ENCODE measurements around the gene ATP13A1.
"Not testable (repeated sequence)": the region's sequence is repeated elsewhere in the genome, so short reads cannot be mapped to it uniquely, and the experiment has no call there.

Gene ATP13A1

DNA sequence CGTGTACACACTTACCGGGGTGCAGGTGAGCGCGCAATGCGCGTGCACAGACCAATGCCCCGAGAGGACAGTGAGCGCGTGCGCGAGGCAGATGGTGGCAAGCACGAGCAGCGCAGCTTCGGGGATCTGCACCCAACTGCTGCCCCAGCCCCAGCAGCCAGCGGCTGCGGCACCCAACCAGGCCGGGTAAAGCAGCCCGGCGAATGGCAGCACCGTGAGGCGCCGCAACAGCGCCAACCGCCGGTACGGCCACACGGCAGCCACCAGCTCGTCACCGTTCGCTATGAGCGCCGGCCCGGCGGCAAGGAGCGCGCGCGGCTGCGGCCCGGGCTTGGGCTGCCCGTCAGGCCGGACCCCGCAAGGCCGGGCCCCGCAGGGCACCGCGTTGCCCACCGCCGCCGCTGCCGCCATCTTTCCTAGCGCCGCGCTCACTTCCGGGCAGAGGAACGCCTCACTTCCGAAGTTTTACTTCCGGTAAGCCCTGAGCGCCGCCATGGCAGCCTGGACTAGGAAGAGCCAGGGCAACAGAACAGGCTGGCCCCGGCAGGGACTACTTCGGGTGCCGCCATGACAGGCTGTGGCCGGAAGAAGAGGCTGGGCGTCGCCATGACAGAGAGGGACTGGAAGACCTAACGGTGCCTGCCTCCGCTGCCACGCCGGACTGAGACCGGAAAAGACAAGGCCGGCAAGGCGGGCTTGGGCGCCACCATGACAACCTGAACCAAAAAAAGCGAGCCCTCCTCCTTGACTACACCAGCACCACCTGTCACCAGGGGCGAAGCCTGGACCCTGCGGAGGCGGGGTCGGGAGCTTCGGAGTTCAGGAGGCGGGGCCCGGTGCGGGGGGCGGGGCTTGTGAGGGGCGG is at the start of gene ATP13A1:
ATP13A1 (minus strand) TSS at position 421 of the 865 bp plus-strand sequence; CDS start at position 411, 10 bp downstream.
- DNase-seq: peak; percentile 94 to 97

DNA sequence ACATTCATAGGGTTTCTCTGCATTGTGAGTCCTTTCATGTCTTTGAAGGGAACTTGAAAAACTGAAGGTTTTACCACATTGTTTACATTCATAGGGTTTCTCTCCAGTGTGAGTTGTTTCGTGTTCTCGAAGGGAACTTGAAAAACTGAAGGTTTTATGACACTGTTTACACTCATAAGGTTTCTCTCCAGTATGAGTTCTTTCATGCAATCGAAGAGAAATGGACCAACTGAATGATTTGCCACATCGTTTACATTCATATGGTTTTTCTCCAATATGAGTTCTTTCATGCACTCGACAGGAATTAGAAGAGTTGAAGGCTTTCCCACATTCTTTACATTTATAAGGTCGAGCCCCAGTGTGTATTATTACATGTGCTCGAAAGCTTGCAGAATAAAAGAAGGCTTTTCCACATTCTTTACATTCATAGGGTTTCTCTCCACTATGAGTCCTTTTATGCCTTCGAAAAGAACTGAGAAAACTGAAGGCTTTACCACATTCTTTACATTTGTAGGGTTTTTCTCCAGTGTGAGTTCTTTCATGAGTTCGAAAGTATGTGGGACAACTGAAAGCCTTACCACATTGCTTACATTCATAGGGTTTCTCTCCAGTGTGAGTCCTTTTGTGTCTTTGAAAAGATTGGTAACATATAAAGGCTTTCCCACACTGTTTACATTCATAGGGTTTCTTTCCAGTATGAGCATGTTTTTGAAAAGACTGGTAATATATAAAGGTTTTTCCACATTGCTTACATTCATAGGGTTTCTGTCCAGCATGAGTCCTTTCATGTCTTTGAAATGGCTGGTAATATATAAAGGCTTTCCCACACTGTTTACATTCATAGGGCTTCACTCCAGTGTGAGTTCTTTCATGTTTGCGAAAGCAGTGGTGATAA is 48.7 kb upstream of the ATP13A1 start:
- DNase-seq: no peak

DNA sequence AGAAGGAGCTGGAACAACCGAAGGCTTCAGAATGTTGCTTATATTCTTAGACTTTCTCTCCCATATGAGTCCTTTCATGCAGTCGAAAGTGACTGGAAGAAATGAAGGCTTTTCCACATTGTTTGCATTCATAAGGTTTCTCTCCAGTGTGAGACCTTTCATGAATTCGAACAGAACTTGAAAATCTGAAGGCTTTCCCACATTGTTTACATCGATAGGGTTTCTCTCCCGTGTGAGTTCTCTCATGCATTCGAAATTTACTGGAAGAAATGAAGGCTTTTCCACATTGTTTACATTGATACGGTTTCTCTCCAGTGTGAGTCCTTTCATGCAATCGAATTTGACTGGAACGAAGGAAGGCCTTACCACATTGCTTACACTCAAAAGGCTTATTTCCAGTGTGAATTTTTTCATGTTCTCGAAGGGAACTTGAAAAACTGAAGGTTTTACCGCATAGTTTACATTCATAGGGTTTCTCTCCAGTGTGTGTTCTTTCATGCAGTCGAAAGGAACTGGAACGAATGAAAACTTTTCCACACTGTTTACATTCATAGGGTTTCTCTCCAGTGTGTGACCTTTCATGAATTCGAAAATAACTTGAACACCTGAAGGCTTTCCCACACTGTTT is 47.9 kb upstream of the ATP13A1 start:
- DNase-seq: no peak

DNA sequence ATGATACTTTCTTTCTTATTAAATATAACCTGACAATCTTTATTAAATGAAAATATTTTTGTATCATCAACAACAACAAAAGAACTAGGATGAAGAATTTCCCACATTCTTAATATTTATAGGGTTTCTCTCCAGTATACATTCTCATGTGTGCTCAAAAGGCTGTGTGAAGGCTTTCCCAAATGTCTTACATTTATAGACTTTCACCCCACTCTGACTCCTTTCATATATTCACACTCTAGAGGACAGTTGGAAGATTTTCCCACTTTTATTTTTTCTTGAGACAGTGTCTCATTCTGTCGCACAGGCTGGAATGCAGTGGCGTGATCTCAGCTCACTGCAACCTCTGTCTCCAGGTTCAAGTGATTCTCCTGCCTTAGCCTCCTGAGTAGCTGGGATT is 47.0 kb upstream of the ATP13A1 start:
- DNase-seq: no peak

DNA sequence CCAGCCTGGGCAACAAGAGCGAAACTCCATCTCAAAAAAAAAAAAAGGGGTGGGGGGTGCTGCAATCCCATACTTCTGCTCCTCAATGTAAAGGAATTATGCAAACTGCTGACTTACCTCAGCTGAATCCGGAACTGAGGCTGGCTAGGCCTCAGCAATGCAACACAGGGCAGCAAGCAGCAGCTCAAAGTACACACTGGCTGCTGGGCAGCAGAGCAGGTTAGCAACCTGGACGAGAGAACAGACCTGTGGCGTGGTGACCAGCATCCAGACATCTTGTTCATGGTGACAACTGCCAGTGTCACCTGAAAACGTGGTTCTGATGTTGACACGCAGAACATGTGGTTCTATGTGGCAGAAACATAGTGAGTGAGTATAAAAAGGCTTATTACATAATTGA is 41.4 kb upstream of the ATP13A1 start:
- DNase-seq: no peak

DNA sequence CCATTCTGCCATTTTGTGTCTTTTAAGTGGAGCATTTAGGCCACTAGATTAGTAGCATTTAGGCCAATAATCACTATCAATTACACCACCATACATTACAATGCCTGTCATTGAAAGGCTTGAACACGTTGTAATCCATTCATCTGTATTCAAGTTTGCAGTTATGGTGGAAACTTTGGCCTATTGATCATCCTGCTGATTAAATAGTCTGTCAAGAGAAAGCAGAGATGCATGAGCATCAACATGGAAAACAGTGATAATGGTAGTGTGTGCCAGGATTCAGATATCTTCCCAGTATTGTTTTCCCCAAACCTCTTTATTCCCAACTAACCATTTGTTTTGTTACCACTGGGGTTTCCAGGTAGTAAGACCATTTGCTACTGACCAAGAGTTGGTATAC is 37.0 kb upstream of the ATP13A1 start:
- DNase-seq: not testable (repeated sequence)

DNA sequence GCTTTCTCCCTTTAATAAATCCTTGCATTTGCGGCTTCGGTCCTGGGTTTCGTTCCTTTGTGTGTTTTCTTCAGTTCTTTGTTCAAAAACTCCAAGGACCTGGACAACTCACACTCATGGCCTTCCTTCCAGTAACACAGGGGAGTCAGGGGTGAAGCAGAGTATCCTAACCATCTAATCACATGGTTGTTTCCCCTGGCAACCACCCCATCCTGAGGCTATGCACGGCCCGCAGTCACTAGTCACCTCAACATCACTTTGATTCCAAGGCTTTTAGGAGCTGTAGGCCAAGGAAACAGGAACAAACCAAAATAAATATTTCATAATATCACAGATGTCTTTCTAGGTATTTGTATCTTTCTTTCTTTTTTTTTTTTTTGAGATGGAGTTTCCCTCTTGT is 34.1 kb upstream of the ATP13A1 start:
- DNase-seq: no peak

DNA sequence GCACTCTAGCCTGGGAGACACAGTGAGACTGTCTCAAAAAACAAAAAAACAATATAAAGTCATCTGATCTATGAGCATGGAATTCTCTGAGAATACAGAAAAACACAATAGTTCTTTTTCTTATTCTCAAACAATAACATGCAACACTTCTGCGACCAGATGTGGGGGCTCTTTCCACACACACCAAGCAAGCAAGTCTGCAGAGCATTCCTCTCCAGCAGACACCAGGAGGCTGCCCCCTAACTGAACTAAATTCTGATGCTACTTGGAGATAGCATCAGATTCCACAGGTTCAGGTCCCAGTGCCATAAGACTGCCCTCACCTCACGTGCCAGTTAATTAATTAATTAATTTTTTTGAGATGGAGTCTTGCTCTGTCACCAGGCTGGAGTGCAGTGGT is 32.9 kb upstream of the ATP13A1 start:
- DNase-seq: no peak

DNA sequence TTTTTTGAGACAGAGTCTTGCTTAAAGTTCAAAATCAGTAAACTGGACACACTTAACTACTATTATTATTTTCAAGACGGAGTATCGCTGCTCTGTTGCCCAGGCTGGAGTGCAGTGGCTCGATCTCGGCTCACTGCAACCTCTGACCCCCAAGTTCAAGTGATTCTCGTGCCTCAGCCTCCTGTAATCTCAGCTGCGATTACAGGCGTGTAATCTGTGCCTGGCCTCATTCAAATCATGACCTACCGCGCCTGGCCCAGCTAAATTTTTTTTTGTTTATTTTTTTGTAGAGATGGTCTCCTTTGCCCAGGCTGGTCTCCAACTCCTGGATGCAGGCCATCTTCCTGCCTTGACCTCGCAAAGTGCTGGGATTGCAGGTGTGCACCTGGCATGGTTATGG is 28.2 kb upstream of the ATP13A1 start:
- no peak for DNase-seq

DNA sequence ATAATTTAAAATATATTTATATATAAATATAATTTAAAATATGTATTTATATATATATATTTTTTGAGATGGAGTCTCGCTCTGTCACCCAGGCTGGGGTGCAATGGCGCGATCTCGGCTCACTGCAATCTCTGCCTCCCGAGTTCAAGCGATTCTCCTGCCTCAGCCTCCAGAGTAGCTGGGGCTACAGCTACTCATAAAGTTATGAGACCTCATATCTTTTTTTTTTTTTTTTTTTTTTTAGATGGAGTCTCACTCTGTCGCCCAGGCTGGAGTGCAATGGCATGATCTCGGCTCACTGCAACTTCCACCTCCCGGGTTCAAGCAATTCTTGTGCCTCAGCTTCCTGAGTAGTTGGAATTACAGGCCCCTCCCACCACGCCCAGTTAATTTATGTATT is 25.5 kb upstream of the ATP13A1 start:
- DNase-seq: not testable (repeated sequence)

DNA sequence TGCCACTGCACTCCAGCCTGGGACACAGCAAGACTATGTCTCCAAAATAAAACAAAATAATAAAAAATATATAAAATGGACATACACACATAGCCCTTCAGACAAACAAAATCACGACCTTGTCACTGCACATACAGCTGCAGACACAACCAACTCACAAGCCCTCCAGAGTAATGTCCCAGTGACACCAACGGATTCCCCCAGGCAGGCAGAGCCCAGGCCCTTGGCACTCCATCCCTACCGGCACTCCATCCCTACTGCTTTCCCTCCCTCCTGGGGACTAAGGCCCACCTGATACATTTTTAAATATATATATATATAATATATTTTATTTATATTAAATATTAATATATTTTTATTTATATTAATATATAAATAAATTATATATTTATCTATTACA is 23.6 kb upstream of the ATP13A1 start:
- no peak for DNase-seq

DNA sequence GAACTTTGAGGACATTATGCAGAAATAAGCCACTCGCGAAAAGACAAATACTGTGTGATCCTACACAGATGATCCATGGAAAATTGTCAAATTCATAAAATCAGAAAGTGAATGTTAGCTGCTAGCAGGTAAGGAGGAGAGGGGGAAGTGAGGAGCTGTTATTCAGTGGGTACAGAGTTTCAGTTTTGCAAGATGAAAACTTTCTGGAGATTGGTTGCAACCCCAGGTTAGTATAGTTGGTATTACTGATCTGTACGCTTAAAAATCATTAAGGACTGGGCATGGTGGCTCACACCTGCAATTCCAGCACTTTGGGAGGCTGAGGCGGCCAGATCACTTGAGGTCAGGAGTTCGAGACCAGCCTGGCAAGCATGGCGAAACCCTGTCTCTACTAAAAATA is 23.1 kb upstream of the ATP13A1 start:
- no peak for DNase-seq

DNA sequence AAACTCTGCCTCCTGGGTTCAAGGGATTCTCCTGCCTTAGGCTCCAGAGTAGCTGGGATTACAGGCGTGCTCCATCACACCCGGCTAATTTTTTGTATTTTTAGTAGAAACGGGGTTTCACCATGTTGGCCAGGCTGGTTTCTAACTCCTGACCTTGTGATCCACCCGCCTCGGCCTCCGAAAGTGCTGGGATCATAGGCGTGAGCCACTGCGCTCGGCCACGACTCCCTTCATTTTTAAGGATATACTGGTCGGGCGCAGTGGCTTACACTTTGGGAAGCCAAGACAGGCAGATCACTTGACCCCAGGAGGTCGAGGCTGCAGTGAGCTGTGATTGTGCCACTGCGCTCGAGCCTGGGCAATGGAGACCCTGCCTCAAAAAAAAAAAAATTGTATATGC is 22.6 kb upstream of the ATP13A1 start:
- DNase-seq: not testable (repeated sequence)

DNA sequence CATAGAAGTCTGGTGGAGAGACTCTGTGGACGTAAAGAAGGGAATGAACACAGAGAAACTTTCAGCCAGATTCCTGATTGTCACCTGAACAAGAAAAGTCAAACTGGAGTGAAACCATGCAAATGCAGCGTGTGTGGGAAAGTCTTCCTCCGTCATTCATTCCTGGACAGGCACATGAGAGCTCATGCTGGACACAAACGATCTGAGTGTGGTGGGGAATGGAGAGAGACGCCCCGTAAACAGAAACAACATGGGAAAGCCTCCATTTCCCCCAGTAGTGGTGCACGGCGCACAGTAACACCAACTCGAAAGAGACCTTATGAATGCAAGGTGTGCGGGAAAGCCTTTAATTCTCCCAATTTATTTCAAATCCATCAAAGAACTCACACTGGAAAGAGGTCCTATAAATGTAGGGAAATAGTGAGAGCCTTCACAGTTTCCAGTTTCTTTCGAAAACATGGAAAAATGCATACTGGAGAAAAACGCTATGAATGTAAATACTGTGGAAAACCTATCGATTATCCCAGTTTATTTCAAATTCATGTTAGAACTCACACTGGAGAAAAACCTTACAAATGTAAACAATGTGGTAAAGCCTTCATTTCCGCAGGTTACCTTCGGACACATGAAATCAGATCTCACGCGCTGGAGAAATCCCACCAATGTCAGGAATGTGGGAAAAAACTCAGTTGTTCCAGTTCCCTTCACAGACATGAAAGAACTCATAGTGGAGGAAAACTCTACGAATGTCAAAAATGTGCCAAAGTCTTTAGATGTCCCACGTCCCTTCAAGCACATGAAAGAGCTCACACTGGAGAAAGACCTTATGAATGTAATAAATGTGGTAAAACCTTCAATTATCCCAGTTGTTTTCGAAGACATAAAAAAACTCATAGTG is 15.9 kb upstream of the ATP13A1 start:
- no peak for DNase-seq

DNA sequence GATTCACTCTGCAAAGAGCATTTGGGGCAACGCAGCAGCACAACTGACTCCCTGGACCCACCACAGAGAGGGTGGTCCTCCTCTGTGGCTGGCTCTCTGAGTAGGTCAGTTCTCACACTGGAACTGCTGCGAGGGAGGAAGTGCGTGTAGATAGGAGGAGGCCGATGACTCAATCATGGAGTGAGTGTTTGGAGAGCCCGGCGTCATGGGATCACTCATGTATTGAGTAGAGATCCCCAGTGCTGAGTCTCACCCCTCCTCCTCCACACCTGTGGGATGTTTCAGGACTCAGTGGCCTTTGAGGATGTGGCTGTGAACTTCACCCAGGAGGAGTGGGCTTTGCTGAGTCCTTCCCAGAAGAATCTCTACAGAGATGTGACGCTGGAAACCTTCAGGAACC is 14.1 kb upstream of the ATP13A1 start:
- DNase-seq: no peak

DNA sequence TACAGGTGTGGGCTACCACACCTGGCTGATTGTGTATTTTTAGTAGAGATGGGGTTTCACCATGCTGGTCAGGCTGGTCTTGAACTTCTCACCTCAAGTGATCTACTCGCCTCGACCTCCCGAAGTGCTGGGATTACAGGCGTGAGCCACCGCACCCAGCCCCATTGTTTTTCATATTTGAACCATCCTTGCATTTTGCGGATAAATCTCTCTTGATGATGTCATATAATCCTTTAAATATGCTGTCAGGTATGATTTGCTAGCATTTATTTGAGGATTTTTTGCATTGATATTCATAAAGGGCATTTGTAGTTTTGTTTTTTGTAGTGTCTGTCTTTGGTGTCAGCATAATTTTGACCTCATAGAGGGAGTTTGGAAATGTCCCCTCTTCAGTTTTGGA is 10.8 kb upstream of the ATP13A1 start:
- no peak for DNase-seq

DNA sequence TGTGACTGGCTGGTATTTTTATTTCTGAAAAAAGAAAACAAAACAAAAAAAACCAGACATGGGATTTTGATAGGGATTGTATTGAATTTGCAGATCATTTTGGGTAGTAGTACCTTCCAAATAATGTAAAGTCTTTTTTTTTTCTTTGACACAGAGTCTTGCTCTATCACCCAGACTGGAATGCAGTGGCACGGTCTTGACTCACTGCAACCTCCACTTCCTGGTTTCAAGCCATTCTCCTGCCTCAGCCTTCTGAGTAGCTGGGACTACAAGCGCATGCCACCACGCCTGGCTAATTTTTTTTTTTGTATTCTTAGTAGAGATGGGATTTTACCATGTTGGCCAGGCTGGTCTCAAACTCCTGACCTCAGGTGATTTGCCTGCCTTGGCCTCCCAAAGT is 9.3 kb upstream of the ATP13A1 start:
- no peak for DNase-seq

DNA sequence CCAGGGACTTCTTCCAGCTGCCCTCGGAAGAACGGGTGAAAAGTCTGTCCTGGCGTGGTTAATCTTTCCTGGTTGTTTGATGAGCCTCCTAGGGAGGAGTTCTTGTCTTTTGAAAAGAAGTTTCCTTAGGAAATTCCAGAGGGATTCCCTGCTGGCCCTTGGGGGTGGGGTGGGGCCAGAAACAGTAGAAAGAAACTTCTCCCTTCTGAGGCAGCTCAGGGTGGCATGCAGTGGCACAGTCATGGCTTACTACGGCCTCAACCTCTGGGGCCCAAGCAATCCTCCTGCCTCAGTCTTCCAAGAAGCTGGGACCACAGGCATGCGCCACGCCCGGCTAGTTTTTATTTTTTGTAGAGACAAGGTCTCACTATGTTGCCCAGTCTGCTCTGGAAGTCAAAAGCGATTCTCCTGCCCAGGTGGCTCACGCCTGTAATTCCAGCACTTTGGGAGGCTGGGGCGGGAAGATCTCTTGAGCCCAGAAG is 6.6 kb upstream of the ATP13A1 start:
- peak; percentile 23 to 45 for DNase-seq

DNA sequence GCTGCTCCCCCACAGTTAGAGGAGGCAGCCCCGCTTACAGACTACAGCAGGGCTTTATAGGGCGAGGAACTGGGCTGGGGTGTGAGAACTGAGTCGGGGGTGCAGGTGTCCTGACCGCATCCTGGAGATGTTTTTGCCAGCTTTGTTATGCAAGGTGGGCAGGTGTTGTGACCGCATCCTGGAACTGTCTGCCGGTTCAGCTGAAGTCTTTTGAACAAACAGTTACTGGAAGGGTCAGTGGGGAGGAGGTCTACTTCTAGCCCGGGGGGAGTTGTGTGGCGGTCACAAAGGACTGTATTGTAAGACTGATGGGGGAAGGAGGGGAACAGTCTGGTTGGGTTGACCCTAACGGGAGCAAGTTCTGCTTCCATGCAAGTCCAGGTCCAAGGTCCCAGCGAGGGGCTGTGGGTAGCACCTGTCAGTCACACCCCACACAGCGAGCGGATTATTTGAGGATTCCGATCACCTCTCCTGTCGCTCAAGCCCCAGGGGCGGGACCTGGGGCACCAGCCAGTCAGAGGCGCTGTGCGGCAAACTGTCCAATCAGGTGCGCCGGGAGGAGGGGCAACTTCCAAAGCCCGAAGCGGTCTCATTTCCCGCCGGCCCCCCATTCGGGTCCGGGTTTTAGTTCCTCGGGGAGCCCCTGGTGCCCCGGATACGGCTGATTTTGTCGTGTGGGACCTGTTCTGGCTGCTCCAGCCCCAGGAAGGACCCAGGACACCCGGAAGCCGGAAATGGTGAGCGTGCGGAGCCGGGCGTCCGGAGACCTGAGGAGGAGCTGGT is 4.9 kb upstream of the ATP13A1 start, which contains the start of gene ZNF101:
ZNF101 (plus strand) TSS at position 610 of the 783 bp plus-strand sequence; CDS start at position 735, 125 bp downstream.
- peak; percentile 92 to 94 for DNase-seq

DNA sequence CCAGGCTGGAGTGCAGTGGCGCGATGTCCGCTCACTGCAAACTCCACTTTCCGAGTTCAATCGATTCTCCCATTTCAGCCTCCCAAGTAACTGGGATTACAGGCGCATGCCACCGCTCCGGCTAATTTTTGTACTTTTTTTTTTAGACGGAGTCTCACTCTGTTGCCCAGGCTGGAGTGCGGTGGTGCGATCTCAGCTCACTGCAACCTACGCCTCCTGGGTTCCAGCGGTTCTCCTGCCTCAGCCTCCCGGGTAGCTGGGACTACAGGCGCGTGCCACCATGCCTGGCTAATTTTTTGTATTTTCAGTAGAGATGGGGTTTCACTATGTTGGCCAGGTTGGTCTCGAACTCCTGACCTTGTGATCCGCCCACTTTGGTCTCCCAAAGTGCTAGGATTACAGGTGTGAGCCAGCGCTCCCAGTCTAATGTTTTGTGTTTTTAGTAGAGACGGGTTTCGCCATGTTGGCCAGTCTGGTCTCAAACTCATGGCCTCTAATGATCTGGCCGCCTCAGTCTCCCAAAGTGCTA is 2.0 kb upstream of the ATP13A1 start:
- DNase-seq: not testable (repeated sequence)

DNA sequence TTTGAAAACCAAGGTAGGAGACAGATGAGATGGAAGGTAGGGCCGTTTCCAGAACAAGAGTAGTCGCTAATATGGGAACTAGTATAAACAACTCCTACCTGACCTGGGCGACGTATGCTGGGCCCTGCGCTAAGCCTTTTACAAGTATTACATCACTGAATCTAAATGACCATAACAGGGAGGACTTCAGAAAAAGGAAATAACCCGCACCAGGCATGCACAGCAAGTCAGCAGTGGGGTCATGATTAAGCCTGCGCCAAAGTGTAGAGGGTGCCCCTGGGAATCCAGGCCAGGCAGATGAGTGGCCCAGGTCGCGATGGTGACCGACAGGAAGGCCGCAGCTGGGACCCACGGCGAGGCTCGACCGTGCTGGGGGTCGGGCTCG is 613 bp downstream of the ATP13A1 start:
- DNase-seq: peak in 1 of 2 donors; percentile 25
